Right lobe of liver (tissue), 4 donors: Measurements from ENCODE around the gene MAPK12.
A peak's percentile ranks its signal among the peaks of the same experiment; 100 is the strongest.

Source experiments
- POLR2A ChIP-seq: fragments of 450-650 bp; IDR thresholded peaks from one replicate; pipeline ENCODE4 v1.6.1; 2017; ENCODE audit warnings: antibody characterized with exemption, mild to moderate bottlenecking
- TF ChIP-seq, protein P1 (sequence below), 4 donors: fragments of 200-600 bp in 3 of 4; fragments of 450-650 bp in 1 of 4; IDR thresholded peaks; one replicate each; pipeline versions ENCODE4 v1.5.1 to v1.8.0; 2016 to 2022; ENCODE audit warnings: antibody characterized with exemption in 4 of 4, mild to moderate bottlenecking in 2 of 4
- donor health status: DM: no; HTN: no; CAD: no.
- donor health status: DM: no; HTN: no; CAD: no.
- donor health status: DM: no; HTN: yes; CAD: no.

DNA sequence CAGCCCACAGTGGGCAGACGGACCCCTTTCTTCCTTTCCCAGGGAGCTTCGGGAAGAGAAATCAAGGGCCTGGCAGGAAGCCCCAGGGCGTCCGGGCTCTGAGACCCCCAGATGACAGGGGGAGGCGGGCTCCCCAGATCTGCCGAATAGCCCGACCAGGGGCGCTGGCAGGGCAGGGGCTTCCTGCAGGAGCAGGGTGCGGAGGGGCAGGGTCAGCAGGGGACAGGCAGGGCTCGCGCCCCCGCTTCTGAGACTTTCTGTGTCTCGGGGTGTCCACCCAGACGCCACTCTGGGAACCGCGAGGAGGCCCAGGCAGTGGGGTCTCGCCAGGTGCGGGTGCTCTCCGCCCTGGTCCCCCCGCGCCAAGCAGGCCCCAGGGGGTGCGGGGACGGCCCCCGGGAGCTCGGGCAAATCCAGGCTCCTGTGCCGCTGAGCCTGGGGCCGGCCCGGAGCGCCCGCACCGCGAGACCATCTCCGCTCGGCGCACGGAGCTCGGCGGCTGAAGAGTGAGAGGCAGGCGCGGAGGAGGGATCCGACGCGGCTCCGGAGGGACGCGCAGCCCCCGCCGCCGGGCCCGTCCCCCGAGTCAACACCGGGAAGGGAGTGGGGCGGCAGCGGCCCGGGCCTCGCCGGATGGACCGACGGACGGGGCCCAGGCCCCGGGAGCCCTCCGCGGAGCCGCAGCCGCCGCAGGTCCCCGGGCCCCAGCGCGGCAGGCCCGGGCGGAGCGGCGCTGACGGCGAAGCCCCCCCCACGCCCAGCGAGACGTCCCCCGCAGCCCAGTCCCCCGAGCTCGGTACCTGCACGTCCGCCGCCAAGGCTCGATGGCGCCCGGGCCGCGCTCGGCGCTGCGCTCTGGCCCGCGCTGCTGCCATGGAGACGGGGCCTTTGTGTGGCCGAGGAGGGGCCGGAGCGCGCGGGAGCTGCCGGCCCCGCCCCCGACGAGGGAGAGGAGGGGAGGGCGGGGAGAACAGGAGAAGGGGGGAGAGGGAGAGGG lies 45.6 kb upstream of the MAPK12 start, which contains the start of gene PLXNB2:
- TF ChIP-seq, protein P1, sequence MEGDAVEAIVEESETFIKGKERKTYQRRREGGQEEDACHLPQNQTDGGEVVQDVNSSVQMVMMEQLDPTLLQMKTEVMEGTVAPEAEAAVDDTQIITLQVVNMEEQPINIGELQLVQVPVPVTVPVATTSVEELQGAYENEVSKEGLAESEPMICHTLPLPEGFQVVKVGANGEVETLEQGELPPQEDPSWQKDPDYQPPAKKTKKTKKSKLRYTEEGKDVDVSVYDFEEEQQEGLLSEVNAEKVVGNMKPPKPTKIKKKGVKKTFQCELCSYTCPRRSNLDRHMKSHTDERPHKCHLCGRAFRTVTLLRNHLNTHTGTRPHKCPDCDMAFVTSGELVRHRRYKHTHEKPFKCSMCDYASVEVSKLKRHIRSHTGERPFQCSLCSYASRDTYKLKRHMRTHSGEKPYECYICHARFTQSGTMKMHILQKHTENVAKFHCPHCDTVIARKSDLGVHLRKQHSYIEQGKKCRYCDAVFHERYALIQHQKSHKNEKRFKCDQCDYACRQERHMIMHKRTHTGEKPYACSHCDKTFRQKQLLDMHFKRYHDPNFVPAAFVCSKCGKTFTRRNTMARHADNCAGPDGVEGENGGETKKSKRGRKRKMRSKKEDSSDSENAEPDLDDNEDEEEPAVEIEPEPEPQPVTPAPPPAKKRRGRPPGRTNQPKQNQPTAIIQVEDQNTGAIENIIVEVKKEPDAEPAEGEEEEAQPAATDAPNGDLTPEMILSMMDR (IDR thresholded peaks at IDR 0.05) = no peak
- TF ChIP-seq POLR2A = peak; percentile 40
